Left lung (tissue), 10 donors: ENCODE measurements around the gene ANXA10. TPM values are rescaled to one million over a fixed set of nuclear protein-coding genes. Genes with fewer than 3 reads are reported as not detected.

Source experiments
- ATAC-seq: fragments of 200-7000 bp; cut with Tn5 transposase; one replicate; pipeline ENCODE4 v1.9.1; 2020; ENCODE audit warnings: moderate library complexity
- DNase-seq, 4 donors: peaks; one replicate each; pipeline ENCODE4 v3.0.0-alpha.2; 2013 to 2020
- H3K27ac ChIP-seq, 2 donors: fragments of 200-600 bp; sonication (generic) in 1 of 2; one replicate each; pipeline versions ENCODE4 v1.5.0 to v1.8.0; 2020 to 2021
- H3K27me3 ChIP-seq, 2 donors: fragments of 200-600 bp; sonication (generic) in 1 of 2; one replicate each; pipeline versions ENCODE4 v1.5.0 to v1.8.0; 2020 to 2021
- H3K36me3 ChIP-seq, 2 donors: fragments of 200-600 bp; sonication (generic) in 1 of 2; one replicate each; pipeline versions ENCODE4 v1.5.0 to v1.8.0; 2020 to 2021
- H3K4me1 ChIP-seq, 2 donors: fragments of 200-600 bp; one replicate each; pipeline ENCODE4 v1.8.0; 2021
- H3K4me3 ChIP-seq, 2 donors: fragments of 200-600 bp; sonication (generic) in 1 of 2; one replicate each; pipeline versions ENCODE4 v1.5.0 to v1.8.0; 2020 to 2021; ENCODE audit warnings: mild to moderate bottlenecking in 1 of 2
- H3K9me3 ChIP-seq, 2 donors: fragments of 200-600 bp; sonication (generic) in 1 of 2; one replicate each; pipeline versions ENCODE4 v1.5.0 to v1.8.0; 2020 to 2021
- intact Hi-C, 2 donors: fragments of 100-400 bp; cut with DNase I; formaldehyde crosslinking; loops; one replicate each; pipeline versions ENCODE4 v1.11.2 to v1.14.2; 2022
- polyA plus RNA-seq, 6 donors: library from polyadenylated mRNA; unstranded; fragments of 120-200 nt; gene quantifications; one replicate each; pipeline ENCODE4 v1.2.1, GENCODE V29; 2013; ENCODE audit not compliant: insufficient read length in 6 of 6
- total RNA-seq, 2 donors: library from RNA; stranded (reverse); fragmentation: NEBNext Ultra II Directional; extraction: Animal tissue kit (Norgen Biotek cat#: 25700); gene quantifications; one replicate each; pipeline ENCODE4 v1.2.1, GENCODE V29; 2021
- TF ChIP-seq, protein P1 (sequence below), 2 donors: fragments of 200-600 bp; sonication (generic) in 1 of 2; IDR thresholded peaks; one replicate each; pipeline versions ENCODE4 v1.5.0 to v1.8.0; 2021; ENCODE audit warnings: antibody characterized with exemption in 2 of 2
- donor health status: DM: no; HTN: yes; CAD: no.
- donor health status: DM: no; HTN: no; CAD: no.

ANXA10 gene
- total and polyA plus RNA-seq, 8 donors, result 0.25 to 0.63 (median 0.47) TPM; not detected in 5

DNA sequence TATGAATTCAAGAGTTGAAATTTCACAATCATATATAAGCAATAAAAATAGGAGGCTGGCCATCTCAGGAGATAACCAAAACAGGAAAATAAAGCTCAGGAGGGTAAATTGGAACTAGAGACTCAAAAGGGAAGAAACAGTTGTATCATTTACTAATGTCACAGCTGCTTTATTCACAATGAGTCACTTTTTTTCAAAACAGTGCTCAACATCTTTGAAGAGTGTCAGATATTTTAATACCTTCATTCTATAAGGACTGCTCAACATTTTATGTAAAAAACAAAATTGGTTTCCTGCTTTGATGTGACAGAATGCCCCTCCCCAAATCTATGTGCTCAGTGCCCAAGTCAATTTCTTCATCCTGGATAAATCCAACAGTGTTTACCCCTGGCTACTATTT lies 128.6 kb downstream of the ANXA10 start:
- ATAC-seq (no peak), DNase-seq (no peak)
- TF ChIP-seq, protein P1, sequence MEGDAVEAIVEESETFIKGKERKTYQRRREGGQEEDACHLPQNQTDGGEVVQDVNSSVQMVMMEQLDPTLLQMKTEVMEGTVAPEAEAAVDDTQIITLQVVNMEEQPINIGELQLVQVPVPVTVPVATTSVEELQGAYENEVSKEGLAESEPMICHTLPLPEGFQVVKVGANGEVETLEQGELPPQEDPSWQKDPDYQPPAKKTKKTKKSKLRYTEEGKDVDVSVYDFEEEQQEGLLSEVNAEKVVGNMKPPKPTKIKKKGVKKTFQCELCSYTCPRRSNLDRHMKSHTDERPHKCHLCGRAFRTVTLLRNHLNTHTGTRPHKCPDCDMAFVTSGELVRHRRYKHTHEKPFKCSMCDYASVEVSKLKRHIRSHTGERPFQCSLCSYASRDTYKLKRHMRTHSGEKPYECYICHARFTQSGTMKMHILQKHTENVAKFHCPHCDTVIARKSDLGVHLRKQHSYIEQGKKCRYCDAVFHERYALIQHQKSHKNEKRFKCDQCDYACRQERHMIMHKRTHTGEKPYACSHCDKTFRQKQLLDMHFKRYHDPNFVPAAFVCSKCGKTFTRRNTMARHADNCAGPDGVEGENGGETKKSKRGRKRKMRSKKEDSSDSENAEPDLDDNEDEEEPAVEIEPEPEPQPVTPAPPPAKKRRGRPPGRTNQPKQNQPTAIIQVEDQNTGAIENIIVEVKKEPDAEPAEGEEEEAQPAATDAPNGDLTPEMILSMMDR (IDR thresholded peaks at IDR 0.05), result no peak
- H3K4me1 ChIP-seq, result no peaks in the 10 kb centered on the region
- intact Hi-C loops, result no loop called here
- peaks cover 0 to 47% of the 10 kb centered on the region in 2 donors for H3K36me3 ChIP-seq
- no peak overlapping the region for H3K4me3 ChIP-seq
- no peaks in the 10 kb centered on the region for H3K9me3 ChIP-seq
- H3K27ac ChIP-seq, result peak overlapping the region in 1 of 2 donors; percentile 6
- H3K27me3 ChIP-seq, result no peaks in the 10 kb centered on the region

DNA sequence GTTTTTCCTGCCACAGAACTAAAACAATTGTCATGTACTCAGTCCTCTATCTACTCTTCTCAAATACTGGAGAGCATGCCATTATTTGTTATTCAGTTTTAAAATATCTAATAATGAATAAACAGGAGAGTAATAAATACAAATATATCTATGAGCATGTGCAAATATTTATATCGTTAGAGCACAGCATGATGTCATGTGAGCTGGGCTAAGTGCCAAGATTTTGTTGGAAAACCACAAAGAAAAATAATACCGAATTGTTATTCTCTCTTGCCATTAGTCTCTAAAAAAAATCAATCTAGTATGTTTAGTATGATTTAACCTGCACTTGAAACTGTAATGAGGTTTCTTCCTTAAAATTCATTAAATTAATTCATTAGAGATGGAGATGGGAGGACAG lies 129.0 kb downstream of the ANXA10 start:
- Histone ChIP-seq H3K27ac (no peak overlapping the region), H3K36me3 (peaks cover 0 to 47% of the 10 kb centered on the region in 2 donors), H3K4me1 (no peaks in the 10 kb centered on the region), H3K4me3 (no peak overlapping the region), H3K9me3 (no peaks in the 10 kb centered on the region), H3K27me3 (no peaks in the 10 kb centered on the region)
- DNase-seq (peak in 2 of 4 donors; percentile 7 to 16), ATAC-seq (no peak)
- intact Hi-C loops, result no loop called here
- TF ChIP-seq, protein P1 (IDR thresholded peaks at IDR 0.05), result no peak

Other genes with a start within 250 kb of the ANXA10 start
- 10 to 100 TPM; 28.0 to 32.4 TPM for gene DDX60, start 226.2 kb downstream of the ANXA10 start, total RNA-seq
- gene DDX60, start 226.2 kb downstream of the ANXA10 start, polyA plus RNA-seq, result 10 to 100 TPM; 19.0 to 23.7 (median 21.3) TPM